Measurements from ENCODE around the gene PRDM1.

GRCh38 chr6:106142876-106143431 is 56.8 kb downstream of the PRDM1 start:
- no peak for TF ChIP-seq POLR2A (IDR thresholded peaks at IDR 0.05)
- TF ChIP-seq, protein P1, sequence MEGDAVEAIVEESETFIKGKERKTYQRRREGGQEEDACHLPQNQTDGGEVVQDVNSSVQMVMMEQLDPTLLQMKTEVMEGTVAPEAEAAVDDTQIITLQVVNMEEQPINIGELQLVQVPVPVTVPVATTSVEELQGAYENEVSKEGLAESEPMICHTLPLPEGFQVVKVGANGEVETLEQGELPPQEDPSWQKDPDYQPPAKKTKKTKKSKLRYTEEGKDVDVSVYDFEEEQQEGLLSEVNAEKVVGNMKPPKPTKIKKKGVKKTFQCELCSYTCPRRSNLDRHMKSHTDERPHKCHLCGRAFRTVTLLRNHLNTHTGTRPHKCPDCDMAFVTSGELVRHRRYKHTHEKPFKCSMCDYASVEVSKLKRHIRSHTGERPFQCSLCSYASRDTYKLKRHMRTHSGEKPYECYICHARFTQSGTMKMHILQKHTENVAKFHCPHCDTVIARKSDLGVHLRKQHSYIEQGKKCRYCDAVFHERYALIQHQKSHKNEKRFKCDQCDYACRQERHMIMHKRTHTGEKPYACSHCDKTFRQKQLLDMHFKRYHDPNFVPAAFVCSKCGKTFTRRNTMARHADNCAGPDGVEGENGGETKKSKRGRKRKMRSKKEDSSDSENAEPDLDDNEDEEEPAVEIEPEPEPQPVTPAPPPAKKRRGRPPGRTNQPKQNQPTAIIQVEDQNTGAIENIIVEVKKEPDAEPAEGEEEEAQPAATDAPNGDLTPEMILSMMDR (IDR thresholded peaks at IDR 0.05), result no peak

Measured in Peyer's patch (tissue), 4 donors.